Amniotic stem cell (primary cell): ENCODE measurements around the gene ATP6V0A1.
"Not testable (repeated sequence)": the region's sequence is repeated elsewhere in the genome, so short reads cannot be mapped to it uniquely, and the experiment has no call there.

Experiments
- DNase-seq: peaks from one replicate; lab custom pipeline; 2025; lab: John Stamatoyannopoulos, UW

The ATP6V0A1 gene

DNA sequence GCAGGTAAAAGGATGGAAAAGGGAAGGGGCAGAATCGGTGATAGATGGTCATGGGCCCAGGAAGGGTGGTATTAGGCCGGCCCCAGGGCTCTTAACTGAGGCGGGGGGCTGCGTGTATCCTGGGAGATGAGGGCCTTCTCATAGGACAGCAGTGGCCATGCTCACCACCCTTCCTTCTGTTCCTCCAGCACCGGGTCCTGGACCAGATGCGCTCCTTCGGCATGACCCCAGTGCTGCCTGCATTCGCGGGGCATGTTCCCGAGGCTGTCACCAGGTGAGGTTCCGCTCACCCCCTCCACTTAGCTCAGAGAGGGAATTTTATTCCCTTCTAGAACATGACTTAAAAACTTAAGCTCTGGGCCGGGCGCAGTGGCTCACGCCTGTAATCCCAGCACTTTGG, 79.8 kb downstream of the ATP6V0A1 start:
- no peak for DNase-seq

DNA sequence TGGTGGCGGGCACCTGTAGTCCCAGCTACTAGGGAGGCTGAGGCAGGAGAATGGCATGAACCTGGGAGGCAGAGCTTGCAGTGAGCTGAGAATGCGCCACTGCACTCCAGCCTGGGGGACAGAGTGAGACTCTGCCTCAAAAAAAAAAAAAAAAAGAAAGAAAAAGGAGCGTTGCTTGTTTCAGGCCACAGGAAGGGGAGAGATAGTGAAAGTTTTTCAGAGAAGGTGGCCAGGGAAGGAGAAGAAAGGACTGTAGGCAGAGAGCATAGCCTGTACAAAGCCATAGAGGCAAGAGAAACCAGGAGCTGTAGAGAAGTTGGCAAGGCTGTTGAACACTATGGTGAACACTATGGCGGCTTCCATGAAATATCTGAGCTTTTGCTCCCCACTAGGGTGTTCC, 81.9 kb downstream of the ATP6V0A1 start:
- DNase-seq, result not testable (repeated sequence)

DNA sequence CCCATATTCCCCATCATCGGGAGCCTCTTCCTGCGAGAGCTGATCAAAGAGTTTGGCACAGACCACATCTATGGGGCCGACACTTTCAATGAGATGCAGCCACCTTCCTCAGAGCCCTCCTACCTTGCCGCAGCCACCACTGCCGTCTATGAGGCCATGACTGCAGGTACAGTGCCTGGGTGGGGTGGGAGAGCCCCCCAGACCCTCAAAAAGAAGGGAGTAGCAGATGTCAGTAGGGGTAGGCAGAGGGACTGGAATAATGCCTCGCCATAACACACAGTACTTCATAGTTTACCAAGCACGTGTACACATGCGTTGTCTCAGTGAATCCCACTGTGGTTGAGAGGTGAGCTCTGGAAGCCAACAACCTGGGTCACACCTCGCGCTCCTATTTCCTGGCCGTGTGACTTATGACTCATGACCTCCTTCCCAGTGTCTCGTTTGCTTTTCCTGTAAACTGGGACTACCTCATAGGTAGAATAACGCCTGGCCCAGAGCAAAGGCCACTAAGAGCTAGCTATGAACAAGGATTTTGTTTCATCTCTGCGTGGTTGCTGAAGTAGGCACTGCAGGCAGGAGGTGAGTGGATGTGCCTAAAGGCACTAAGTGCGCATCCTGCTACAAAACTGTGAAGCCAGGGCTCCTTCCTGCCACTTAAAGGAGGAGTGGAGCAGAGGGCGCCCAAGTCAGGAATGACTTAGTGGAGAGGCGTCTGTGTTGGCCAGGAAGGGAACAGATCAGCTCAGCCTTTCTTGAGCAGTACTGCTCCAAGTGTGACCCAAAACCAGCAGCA, 82.6 kb downstream of the ATP6V0A1 start:
- no peak for DNase-seq

DNA sequence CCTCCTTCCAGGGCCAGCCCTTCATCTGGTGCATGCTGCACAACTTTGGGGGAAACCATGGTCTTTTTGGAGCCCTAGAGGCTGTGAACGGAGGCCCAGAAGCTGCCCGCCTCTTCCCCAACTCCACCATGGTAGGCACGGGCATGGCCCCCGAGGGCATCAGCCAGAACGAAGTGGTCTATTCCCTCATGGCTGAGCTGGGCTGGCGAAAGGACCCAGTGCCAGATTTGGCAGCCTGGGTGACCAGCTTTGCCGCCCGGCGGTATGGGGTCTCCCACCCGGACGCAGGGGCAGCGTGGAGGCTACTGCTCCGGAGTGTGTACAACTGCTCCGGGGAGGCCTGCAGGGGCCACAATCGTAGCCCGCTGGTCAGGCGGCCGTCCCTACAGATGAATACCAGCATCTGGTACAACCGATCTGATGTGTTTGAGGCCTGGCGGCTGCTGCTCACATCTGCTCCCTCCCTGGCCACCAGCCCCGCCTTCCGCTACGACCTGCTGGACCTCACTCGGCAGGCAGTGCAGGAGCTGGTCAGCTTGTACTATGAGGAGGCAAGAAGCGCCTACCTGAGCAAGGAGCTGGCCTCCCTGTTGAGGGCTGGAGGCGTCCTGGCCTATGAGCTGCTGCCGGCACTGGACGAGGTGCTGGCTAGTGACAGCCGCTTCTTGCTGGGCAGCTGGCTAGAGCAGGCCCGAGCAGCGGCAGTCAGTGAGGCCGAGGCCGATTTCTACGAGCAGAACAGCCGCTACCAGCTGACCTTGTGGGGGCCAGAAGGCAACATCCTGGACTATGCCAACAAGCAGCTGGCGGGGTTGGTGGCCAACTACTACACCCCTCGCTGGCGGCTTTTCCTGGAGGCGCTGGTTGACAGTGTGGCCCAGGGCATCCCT, 84.8 kb downstream of the ATP6V0A1 start:
- no peak for DNase-seq

DNA sequence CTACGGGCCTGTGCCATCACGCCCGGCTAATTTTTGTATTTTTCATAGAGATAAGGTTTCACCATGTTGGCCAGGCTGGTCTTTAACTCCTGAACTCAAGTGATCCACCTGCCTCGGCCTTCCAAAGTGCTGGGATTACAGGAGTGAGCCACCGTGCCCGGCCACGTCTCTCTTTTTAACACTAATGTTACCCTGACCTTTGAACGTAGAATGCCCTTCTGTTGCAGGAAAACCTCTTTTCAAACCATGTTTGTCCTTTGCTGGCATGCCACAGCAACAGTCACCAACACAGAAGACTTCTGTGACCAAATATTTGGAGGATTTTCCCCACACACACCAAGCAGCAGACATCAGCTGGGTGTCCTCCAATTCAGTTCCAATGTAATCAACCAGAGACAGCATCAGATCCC, 86.2 kb downstream of the ATP6V0A1 start:
- no peak for DNase-seq

DNA sequence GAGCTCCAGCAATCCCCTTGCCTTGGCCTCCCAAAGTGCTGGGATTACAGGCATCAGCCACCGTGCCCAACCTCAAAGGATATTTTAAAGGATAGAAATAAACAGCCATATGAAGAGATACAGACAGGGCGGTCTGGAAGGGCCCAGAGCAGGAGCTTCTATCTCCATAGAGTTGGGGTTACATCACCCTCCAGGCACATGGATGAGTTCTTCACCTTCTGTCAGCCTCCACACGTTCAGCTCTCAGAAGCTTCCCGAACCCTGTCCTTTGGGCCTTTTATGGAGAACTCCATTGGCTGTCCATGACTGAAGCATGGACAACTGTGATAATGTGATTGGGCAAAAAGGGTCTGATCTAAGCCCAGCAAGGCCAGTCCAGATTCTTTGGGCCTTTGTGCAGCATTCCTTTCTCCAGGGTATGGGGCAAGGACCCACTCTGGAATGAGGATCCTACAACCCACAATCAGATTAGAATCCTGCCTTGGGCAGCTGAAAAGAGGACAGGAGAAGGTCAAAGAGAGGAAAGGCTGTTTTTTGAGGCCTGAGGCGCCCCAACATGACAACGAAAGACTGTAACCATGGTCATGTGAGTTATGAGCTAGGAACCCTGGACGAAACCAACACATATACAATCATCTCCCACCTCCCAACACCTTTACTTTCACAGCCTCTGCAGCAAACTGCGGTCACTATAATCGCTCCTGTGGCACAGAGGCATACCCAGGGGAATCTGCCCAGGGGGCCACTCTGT, 87.3 kb downstream of the ATP6V0A1 start:
- not testable (repeated sequence) for DNase-seq

DNA sequence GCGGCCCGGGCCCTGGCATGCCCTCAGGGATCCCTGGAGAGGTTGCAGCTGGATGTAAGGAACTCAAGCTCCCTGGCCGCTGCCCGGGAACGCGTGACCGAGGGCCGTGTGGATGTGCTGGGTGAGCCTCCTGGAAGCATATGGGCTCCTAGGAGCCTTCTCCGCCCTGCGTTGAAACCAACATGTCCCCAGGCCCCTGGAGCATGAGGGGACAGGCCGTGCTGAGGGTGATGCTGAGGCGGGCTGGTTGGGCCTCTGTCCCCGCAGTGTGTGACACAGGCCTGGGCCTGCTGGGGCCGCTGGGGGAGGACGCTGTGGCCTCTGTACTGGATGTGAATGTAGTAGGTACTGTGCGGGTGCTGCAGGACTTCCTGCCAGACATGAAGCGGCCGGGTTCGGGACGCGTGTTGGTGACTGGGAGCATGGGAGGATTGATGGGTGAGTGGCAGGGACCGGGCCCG, 88.4 kb downstream of the ATP6V0A1 start:
- no peak for DNase-seq

DNA sequence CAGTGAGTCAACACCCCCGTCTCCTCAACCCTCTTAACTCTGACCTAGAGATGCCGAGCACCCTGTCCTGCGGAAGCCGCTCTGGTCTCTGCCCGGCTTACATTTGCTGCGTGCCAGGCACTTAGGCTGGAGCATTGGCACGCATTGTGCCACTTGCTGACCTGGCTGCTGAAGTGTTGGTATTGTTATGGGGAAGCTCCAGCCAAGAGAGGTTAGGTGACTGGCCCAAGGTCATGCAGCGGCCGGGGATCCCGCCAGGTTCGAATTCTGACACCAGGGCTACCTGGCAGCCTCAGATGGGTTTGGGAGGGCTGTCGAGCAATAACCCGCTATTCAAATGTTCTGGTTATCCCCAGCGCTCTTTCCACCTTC, 89.0 kb downstream of the ATP6V0A1 start:
- DNase-seq, result no peak

DNA sequence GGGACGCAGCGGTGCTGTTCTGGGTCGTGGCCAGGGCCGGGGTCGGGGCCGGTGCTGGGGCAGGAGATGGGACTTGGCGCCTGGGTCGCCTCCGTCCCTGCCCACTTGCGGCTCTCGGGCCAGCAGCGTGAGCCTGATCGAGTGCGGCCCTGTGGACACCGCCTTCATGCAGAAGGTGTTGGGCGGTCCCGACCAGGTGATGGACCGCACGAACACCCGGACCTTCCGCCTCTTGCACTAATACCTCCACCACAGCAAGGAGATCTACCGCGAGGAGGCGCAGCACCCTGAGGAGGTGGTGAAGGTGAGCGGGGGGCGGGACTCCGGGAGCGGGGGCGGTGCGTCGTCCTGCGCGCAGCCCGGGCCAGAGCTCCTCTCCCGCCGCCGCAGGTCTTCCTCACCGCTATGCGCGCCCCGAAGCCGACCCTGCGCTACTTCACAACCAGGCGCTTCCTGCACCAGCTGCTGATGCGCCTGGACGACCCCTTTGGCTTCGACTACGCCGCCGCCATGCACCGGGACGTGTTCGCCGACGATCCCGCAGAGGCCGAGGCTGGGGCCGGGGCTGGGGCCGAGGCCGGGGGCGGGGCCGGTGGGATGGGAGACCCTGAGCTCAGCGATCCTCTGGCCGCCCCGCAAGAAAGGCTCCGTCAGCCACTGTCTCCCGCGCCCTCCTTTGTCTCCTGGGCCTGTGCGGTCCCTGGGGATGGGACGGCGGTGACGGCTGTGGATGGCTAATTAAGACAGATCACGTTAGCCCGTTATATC, 89.6 kb downstream of the ATP6V0A1 start:
- DNase-seq, result no peak

DNA sequence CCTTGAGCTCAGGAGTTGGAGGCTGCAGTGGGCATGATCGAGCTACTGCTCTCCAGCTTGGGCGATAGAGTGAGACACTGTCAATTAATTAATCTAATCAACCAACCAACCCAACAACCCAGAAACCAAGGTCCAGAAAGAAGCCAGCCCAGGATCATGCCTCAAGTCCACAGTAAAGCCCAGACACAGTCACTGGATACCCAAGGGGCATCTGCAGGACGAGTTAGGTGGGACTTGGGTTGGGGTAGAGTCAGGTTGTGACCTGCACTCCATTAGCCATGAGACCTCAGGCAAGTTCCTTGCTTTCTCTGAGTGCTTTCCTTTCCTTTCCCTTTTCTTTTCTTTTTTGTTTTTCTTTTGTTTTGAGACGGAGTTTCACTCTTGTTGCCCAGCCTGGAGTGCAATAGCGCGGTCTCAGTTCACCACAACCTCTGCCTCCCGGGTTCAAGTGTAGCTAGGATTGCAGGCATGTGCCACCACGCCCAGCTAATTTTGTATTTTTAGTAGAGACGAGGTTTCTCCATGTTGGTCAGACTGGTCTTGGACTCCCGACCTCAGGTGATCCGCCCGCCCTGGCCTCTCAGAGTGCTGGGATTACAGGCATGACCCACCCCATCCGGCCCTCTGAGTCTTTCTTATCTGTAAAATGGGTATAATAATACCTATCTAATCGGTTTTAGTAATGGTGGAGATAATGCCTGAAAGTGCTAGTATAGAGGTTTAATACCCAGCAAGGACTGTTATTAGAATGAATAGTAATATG, 90.5 kb downstream of the ATP6V0A1 start:
- DNase-seq, result no peak

DNA sequence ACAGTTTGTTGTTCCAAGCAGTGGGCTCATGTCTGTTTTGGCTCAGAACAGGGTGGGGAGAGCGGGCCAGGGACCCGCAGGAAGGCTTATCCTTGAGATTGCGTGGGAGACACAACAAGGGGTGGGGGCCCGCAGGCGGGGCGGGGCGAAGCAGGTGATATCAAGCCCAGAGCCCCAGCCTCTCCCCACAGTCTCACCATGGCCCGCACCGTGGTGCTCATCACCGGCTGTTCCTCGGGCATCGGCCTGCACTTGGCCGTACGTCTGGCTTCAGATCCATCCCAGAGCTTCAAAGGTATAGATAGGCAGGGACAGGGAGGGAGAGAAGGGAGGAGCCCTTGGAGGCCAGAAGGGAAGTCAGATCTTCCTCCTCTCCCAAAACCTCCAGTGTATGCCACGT, 94.1 kb downstream of the ATP6V0A1 start, which contains the start of gene HSD17B1:
Gene HSD17B1, plus strand, starts transcription at position 188 of the 400 bp plus-strand sequence. Its CDS starts 11 bp downstream, at position 199.
- DNase-seq, result not testable (repeated sequence)

DNA sequence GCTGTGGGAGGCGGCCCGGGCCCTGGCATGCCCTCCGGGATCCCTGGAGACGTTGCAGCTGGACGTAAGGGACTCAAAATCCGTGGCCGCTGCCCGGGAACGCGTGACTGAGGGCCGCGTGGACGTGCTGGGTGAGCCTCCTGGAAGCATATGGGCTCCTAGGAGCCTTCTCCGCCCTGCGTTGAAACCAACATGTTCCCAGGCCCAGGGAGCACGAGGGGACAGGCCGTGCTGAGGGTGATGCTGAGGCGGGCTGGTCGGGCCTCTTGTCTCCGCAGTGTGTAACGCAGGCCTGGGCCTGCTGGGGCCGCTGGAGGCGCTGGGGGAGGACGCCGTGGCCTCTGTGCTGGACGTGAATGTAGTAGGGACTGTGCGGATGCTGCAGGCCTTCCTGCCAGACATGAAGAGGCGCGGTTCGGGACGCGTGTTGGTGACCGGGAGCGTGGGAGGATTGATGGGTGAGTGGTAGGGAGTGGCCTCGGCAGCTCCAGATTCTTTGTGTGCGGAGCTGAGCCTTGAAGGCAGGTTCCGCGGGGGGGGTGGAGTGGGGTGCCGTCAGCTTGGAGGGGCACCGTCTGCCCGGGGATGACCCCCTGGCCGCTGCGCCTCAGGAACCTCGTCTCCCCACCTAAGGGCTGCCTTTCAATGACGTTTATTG, 94.6 kb downstream of the ATP6V0A1 start:
- no peak for DNase-seq

DNA sequence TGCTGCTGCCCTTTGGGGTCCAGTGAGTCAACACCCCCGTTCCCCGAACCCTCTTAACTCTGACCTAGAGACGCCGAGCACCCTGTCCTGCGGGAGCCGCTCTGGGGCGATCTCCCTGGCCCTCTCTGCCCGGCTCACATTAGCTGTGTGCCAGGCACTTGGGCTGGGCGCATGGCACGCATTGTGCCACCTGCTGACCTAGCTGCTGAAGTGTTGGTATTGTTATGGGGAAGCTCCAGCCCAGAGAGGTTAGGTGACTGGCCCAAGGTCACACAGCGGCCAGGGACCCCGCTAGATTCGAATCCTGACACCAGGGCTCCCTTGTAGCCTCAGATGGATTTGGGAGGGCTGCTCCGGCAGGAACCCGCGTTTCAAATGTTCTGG, 95.2 kb downstream of the ATP6V0A1 start:
- DNase-seq, result no peak

DNA sequence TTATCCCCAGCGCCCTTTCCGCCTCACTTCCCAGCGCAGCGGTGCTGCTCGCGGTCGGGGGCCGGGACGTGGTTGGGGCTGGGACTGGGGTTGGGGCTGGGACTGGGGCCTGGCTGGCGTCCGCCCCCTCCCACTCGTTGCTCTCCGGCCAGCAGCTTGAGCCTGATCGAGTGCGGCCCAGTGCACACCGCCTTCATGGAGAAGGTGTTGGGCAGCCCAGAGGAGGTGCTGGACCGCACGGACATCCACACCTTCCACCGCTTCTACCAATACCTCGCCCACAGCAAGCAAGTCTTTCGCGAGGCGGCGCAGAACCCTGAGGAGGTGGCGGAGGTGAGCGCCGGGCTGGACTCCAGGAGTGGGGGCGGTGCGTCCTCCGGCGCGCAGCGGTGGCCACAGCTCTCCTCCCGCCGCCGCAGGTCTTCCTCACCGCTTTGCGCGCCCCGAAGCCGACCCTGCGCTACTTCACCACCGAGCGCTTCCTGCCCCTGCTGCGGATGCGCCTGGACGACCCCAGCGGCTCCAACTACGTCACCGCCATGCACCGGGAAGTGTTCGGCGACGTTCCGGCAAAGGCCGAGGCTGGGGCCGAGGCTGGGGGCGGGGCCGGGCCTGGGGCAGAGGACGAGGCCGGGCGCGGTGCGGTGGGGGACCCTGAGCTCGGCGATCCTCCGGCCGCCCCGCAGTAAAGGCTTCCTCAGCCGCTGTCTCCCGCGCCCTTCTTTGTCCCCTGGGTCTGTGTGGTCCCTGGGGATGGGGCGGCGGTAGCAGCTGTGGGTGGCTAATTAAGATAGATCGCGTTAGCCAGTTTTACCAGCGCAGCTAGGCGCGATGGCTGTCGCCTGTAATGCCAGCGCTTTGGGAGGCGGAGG, 95.8 kb downstream of the ATP6V0A1 start:
- DNase-seq, result peak; percentile 67

DNA sequence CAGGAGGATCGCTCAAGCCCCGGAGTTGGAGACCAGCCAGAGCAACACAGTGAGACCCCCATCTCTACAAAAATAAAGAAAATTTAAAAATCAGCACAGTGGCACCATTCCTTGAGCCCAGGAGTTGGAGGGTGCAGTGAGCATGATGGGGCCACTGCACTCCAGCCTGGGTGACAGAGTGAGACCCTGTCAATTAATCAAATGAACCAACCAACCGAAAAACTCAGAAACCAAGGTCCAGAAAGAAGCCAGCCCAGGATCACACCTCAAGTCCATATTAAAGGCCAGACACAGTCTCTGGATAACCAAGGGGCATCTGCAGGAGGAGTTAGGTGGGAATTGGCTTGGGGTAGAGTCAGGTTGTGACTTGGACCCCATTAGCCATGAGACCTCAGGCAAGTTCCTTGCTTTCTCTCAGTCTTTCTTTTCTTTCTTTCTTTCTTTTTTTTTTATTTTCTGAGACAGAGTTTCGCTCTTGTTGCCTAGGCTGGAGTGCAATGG, 96.5 kb downstream of the ATP6V0A1 start:
- DNase-seq, result no peak

DNA sequence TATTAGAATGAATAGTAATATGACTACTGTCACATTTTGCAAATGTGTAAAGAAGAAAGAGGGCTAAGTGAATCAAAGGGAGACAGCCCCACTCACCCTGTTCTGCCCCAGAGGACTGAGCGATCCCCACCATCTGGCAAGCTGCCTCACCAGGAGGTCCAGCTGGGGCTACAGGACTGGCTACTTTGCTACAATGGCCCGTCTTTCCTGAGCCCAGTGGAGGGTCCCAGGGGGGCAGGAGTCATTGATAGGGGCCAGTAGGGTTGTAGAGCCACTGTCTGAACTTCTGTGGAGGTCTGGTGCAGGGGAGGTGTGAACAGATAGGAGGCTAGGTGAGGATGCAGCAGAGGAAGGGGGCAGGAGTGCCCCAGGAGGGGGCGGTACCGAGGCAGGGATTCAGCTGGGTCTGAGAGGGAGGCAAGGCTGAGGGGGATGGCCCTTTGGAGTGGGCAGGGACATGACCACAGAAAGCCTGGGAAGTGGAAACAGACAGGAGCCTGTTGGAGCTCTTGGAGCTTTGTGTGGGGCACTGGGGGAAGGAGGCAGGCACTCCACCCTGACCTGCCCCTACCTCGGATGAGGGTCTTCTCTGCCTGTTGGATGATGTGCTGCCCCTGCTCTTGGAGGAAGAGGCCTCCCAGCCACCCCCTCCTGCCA, 97.4 kb downstream of the ATP6V0A1 start:
- not testable (repeated sequence) for DNase-seq

DNA sequence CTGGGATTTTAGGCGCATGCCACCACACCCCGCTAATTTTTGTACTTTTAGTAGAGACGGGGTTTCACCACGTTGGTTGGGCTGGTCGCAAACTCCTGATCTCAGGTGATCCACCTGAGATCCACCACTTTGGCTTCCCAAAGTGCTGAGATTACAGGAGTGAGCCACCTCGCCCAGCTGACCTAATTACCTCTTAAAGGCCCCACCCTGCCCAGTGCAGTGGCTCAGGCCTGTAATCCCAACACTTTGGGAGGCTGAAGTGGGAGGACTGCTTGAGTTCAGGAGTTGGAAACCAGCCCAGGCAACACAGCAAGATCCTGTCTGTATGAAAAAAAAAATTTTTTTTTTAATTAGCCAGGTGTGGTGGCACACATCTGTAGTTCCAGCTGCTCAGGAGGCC, 100.4 kb downstream of the ATP6V0A1 start:
- no peak for DNase-seq

DNA sequence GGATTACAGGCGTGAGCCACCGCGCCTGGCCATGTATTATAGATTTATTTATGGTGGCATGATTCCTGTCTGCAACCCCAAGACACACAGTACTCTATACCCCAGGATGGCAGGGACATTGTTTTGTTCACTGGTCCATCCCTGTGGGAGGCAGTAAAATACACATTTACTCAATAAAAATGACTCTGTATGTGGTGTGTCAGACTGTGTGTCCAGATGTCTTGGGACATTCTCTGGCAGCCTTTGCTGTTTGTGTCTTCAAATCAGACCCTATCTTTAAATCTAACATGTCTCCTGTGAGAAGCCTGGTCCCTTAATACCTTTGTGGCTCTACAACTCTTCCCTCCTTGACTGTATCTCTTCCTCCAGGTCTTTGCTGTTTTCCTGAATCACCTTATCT, 101.6 kb downstream of the ATP6V0A1 start:
- DNase-seq, result no peak
